ENCODE data around the gene CDKL2.

DNA sequence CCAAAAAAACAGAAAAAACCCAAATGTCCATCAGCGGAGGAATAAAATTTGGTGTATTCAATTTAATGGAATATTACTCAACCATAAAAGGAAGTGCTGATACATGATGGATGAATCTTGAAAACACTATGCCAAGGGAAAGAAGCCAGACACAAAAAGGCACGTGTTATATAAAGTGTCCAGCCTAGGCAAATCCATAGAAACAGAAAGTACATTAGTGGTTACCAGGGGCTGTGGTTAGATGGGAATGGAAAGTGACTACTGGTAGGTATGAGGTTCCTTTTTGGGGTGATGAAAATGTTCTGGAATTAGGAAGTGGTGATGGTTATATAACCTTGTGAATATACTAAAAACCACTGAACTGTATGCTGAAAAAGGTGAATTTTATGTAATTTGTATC is 3.5 kb upstream of the CDKL2 start:
- TF ChIP-seq, protein P1, sequence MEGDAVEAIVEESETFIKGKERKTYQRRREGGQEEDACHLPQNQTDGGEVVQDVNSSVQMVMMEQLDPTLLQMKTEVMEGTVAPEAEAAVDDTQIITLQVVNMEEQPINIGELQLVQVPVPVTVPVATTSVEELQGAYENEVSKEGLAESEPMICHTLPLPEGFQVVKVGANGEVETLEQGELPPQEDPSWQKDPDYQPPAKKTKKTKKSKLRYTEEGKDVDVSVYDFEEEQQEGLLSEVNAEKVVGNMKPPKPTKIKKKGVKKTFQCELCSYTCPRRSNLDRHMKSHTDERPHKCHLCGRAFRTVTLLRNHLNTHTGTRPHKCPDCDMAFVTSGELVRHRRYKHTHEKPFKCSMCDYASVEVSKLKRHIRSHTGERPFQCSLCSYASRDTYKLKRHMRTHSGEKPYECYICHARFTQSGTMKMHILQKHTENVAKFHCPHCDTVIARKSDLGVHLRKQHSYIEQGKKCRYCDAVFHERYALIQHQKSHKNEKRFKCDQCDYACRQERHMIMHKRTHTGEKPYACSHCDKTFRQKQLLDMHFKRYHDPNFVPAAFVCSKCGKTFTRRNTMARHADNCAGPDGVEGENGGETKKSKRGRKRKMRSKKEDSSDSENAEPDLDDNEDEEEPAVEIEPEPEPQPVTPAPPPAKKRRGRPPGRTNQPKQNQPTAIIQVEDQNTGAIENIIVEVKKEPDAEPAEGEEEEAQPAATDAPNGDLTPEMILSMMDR (IDR thresholded peaks at IDR 0.05), result no peak
- TF ChIP-seq POLR2A (IDR thresholded peaks at IDR 0.05), result no peak
